HuH-7.5 (cell line): Measurements from ENCODE around the gene LHX3.
"Not testable (repeated sequence)": the region's sequence is repeated elsewhere in the genome, so short reads cannot be mapped to it uniquely, and the experiment has no call there.

Experiments
- DNase-seq: peaks from one replicate; pipeline ENCODE4 v3.0.0; 2011; ENCODE audit warnings: low spot score

LHX3 gene

GRCh38 chr9:136241542-136241941 is 36.6 kb upstream of the LHX3 start:
- no peak for DNase-seq

- no peak for DNase-seq
Observed at GRCh38 chr9:136240941-136241340, 36.0 kb upstream of the LHX3 start.

DNA sequence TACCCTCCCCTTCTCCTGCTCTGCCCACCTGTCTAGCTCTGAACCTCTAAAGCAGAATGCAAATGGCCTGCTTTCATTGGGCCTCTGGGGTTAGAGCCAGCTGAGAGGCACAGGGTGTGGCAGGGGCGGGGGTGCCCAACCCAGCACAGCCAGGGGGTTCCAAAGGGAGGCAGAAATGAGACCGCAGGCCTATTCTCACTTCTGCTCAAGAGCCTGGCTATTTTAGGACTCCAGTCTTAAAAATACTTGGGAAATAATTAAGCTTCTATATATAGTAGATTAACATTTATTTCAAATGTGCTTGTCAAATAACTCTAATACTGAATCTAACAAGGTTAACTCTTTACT is 35.0 kb upstream of the LHX3 start:
- DNase-seq = no peak

- no peak for DNase-seq
Observed at GRCh38 chr9:136239135-136239982, 34.4 kb upstream of the LHX3 start.

GRCh38 chr9:136238342-136238732 is 33.4 kb upstream of the LHX3 start:
- DNase-seq = no peak

DNA sequence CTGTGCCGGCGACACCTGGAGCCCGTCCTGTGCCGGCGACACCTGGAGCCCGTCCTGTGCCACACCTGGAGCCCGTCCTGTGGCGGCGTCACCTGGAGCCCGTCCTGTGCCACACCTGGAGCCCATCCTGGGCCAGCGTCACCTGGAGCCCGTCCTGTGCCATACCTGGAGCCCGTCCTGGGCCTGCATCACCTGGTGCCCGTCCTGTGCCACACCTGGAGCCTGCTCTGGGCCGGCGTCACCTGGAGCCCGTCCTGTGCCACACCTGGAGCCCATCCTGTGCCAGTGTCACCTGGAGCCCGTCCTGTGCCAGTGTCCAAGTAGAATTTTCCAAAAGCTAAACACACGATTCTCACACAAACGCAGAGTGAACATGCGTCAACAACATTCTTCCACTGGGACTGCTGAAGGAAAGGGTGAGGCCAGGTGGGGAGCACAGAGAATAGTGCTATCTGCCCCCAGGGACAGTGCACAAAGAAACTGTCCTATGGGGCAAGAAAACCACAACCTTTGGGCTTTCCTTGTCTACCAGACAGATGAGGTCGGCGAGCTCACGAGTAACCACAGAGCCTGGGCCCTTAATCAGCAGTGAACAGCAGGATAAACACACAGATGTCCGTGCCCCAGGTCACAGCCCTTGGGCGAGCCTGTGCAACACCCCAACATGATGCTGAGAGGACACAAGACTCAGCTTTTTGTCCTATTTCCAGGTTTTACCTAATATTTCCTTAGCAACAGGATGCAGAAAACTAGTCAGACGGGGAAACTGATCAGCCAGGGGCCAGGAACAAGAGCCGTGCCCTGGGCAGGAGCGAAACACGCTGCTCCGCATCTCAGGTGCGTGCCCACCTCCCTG is 32.8 kb upstream of the LHX3 start:
- DNase-seq = no peak

DNA sequence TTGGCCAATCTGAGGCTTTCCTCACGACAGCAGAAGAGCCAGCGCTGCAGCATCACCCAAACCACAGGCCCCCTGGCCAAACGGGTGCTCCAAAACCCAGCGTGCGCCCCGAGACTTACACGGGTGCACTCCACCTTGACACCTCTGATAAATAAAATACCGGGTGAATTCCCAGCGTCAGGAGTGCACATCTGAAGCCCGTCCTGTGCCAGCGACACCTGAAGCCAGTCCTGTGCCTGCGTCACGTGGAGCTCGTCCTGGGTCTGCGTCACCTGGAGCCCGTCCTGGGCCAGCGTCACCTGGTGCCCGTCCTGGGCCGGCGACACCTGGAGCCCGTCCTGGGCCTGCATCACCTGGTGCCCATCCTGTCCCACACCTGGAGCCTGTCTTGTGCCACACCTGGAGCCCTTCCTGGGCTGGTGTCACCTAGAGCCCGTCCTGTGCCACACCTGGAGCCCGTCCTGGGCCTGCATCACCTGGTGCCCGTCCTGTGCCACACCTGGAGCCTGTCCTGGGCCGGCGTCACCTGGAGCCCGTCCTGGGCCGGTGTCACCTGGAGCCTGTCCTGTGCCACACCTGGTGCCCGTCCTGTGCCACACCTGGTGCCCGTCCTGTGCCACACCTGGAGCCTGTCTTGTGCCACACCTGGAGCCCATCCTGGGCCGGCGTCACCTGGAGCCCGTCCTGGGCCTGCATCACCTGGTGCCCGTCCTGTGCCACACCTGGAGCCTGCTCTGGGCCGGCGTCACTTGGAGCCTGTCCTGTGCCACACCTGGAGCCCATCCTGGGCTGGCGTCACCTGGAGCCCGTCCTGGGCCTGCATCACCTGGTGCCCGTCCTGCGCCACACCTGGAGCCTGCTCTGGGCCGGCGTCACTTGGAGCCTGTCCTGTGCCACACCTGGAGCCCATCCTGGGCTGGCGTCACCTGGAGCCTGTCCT is 31.8 kb upstream of the LHX3 start:
- DNase-seq = not testable (repeated sequence)

DNA sequence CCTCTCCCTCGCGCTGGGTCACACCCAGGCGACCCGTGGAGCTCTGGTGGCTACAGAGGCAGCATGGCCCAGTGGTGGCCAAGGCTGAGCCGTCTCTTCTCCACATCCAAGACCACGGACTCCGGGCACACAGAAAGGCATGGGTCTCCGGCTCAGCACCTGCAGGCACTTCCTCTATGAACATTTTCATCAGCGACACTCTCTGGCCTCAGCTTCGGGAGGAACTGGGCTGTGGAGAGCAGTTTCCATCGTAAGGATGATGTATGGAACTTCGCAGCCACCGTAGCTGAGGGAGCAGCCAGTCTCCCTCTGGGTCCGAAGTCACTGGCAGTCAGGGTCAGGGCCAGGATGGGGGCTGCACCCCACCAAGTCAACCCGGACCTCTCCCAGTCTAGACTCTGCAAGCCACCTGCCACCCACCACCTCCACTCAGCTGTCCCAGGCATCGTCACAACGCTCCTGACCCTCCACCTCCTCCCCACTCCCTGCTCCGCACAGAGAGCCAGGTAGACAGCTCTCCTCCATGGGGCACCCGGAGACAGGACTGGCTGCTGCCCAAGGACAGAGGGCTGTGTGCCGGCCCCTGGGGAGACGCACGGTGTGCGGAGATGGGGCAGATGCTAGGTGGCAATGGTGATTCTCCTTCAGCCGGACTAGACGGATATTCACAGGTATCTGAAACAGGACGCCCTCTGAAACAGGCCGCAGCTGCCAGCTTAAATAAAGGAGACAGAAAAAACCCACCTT is 31.0 kb upstream of the LHX3 start:
- DNase-seq = no peak

DNA sequence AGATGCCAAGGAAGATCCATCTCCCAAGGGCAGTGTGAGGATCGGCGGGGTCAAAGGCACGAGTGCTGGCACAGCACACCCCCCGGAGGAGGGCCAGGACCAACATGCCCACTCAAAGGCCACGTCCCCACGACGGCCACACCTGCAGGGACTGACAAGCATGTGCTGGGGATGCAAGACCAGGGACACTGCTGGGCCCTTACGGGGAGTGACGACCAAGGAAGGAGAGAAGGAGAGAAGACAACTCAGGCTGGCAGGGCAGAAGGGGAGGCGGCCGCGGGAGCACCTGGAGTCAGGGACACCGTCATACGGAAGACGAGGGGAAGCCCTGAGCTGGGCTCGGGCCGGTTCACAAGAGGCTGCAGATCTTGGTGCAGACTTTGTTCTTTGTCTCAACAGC is 30.2 kb upstream of the LHX3 start:
- no peak for DNase-seq

DNA sequence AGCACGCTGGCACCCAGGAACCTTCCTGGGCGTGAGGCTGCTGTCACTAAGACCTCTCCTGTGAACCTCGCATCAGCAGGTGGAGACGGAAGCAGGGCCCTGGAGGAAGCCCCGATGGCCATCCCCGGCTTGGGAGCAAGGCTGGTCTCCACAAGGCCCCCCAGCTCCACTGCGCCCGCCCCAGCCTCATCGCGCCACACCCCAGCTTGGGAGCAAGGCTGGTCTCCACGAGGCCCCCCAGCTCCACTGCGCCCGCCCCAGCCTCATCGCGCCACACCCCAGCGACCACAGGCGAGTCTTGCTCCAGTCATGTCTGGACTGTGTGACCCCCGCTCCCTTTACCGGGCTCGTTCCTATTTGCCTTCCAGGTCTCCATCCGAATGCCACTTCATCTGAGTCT is 29.7 kb upstream of the LHX3 start:
- no peak for DNase-seq

GRCh38 chr9:136233868-136234267 is 28.9 kb upstream of the LHX3 start:
- DNase-seq = no peak

DNA sequence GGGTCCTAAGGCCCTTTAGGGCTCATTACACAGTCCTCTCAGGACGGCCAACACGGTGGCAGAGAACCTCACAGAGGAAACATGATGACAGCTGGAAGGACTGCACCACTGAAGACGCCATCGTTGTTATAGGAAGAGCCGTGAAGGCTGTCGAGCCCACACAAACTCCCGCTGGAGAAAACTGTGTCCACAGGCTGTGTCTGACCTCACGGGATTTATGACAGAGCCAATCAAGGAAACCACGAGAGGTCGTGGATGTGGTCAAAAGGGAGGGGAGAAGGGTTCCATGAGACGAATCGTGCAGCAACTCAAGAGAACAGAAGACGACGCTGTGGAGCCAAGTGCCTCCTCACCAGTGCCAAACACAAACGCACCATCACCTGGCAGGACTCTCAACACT is 28.5 kb upstream of the LHX3 start:
- no peak for DNase-seq

GRCh38 chr9:136232969-136233368 is 28.0 kb upstream of the LHX3 start:
- no peak for DNase-seq

GRCh38 chr9:136231478-136232297 is 26.8 kb upstream of the LHX3 start:
- no peak for DNase-seq

- DNase-seq = no peak
Observed at GRCh38 chr9:136230773-136231172, 25.8 kb upstream of the LHX3 start.

GRCh38 chr9:136230365-136230764 is 25.4 kb upstream of the LHX3 start:
- no peak for DNase-seq

DNA sequence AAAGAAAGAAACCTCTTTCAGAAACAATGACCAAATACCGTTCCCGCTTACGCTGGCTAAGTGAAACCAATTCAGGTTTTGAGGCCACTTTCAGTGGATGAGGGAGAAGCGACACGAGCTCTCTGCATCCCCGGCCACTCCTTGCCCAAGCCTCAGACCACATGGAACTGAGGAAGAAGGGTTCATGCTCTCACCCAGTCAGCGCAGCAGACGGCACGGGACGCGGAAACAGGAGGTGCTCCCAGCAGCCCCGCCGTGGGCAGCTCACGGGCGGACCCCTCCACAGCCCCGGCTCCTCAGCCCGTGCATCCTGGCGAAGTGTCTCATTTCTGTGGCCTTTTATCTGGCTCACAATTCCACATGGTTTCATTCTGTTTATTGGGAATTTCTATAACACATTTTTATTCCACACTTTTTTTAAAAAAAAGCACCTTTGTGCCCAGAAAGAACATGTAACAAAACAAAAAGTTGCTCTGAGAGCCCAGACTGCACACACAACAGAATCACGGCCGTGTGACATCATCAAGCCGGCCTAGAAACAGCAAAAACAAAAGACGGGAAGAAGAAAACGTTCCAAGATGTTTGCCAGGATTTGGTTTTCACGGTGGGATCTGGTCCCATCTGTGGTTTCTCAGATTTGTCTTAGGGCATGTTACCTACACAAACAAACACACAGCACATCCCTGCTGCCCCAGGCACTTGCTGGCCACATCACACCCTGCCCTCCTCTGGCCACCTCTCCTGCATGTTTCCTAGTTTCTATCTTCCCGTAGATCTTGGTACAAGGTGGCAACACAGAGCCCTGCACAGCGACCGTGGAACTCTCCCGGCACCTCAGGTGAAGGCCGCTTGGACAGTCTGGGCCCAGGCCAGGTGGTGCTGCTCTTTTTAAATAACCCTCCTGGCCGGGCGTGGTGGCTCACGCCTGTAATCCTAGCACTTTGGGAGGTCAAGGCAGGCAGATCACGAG is 24.5 kb upstream of the LHX3 start:
- no peak for DNase-seq

GRCh38 chr9:136228107-136228875 is 23.4 kb upstream of the LHX3 start:
- DNase-seq = no peak
